Heart left ventricle (tissue), 16 donors: ENCODE data around the gene MILR1. TPM values are rescaled to one million over a fixed set of nuclear protein-coding genes. Genes with fewer than 3 reads are reported as not detected.
A peak's percentile ranks its signal among the peaks of the same experiment; 100 is the strongest.
"Not testable (repeated sequence)": the region's sequence is repeated elsewhere in the genome, so short reads cannot be mapped to it uniquely, and the experiment has no call there.

Experiments
- ATAC-seq, 4 donors: fragments of 200-7000 bp; cut with Tn5 transposase; one replicate each; pipeline ENCODE4 v1.9.1; 2020 to 2022; ENCODE audit warnings: moderate library complexity in 4 of 4, mild to moderate bottlenecking in 3 of 4, moderate number of reproducible peaks in 1 of 4
- DNase-seq, 5 donors: peaks; one replicate each; pipeline ENCODE4 v3.0.0-alpha.2; 2020
- H3K27ac ChIP-seq, 12 donors: fragments of 200-600 bp; sonication (generic) in 4 of 12; one replicate each; pipeline versions ENCODE4 v1.5.0 to v1.8.0; 2016 to 2022; ENCODE audit warnings: mild to moderate bottlenecking in 2 of 12
- H3K27me3 ChIP-seq, 9 donors: fragments of 200-600 bp; sonication (generic) in 2 of 9; one replicate each; pipeline versions ENCODE4 v1.5.1 to v1.8.0; 2016 to 2022; ENCODE audit warnings: mild to moderate bottlenecking in 3 of 9
- H3K36me3 ChIP-seq, 9 donors: fragments of 200-600 bp; sonication (generic) in 2 of 9; one replicate each; pipeline versions ENCODE4 v1.5.0 to v1.8.0; 2018 to 2022; ENCODE audit warnings: mild to moderate bottlenecking in 2 of 9
- H3K4me1 ChIP-seq, 12 donors: fragments of 200-600 bp; sonication (generic) in 4 of 12; one replicate each; pipeline versions ENCODE4 v1.5.0 to v1.8.0; 2016 to 2022; ENCODE audit warnings: mild to moderate bottlenecking in 3 of 12
- H3K4me3 ChIP-seq, 12 donors: fragments of 200-600 bp; sonication (generic) in 4 of 12; one replicate each; pipeline versions ENCODE4 v1.5.0 to v1.8.0; 2017 to 2022; ENCODE audit warnings: mild to moderate bottlenecking in 9 of 12, moderate library complexity in 4 of 12
- H3K9me3 ChIP-seq, 12 donors: fragments of 200-600 bp; sonication (generic) in 4 of 12; one replicate each; pipeline versions ENCODE4 v1.5.0 to v1.8.0; 2016 to 2022; ENCODE audit warnings: mild to moderate bottlenecking in 1 of 12
- POLR2A ChIP-seq, 2 donors: fragments of 450-650 bp; IDR thresholded peaks; one replicate each; pipeline ENCODE4 v1.6.1; 2017; ENCODE audit warnings: antibody characterized with exemption in 2 of 2, mild to moderate bottlenecking in 2 of 2, moderate library complexity in 2 of 2
- WGBS, 4 donors: extraction: QIAGEN DNeasy Blood & Tissue Kit in 2 of 4; methylation state at CpG; one replicate each; pipeline versions ENCODE4 v1.1.5 to v1.1.7; 2013 to 2018; 5-methylcytosine and 5-hydroxymethylcytosine counted together
- intact Hi-C, 10 donors: fragments of 100-400 bp; cut with DNase I; formaldehyde crosslinking; loops; one replicate each; pipeline versions ENCODE4 v1.11.1 to v1.14.2; 2022
- polyA plus RNA-seq, 2 donors: library from polyadenylated mRNA; stranded (reverse); fragments of 200-250 nt; gene quantifications; one replicate each; pipeline ENCODE4 v1.2.3, GENCODE V29; 2013
- total RNA-seq, 9 donors: library from RNA; depleted of rRNA in 2 of 9; stranded (reverse); fragments of >200 nt in 2 of 9; fragmentation: NEBNext Ultra II Directional in 3 of 9; extraction: Animal tissue kit (Norgen Biotek cat#: 25700) in 3 of 9; gene quantifications; one replicate each; pipeline versions ENCODE4 v1.1.0 to v1.2.4, GENCODE V29; 2016 to 2023
- TF ChIP-seq, protein P1 (sequence below), 12 donors: fragments of 200-600 bp; sonication (generic) in 4 of 12; IDR thresholded peaks; one replicate each; pipeline versions ENCODE4 v1.5.0 to v1.8.0; 2018 to 2022; ENCODE audit warnings: antibody characterized with exemption in 12 of 12, mild to moderate bottlenecking in 5 of 12
- donor health status: ischemic (EF 13 %, LVEDD 7.1; RV severe dilation, severe dysfunction).
- donor health status: healthy with polysubstance abuse.
- donor health status: DM: no; HTN: yes; CAD: no.
- donor health status: DM: no; HTN: no; CAD: no.
- donor health status: ischemic (EF 25% LVEDD 6.9; RV normal size, moderate dysfunction).
- donor health status: ischemic (EF 25% LVEDD 5.7; RV mildly dilated, moderate dysfunction).
- donor health status: healthy.
- donor health status: DM: yes; HTN: yes; CAD: no.
- donor health status: ischemic (EF 35%, LVEDD 5.7; RV mildly dilated, moderate dysfunction).
- donor health status: nonischemic (EF 11% LVEDD 7.7; RV severe dilation, severe dysfunction).
- donor health status: DM: yes; HTN: yes; CAD: no.
- donor health status: PGD.
- donor health status: ischemic (EF 29% LVEDD 5.4; RV normal size, mild dysfunction).
- donor health status: nonischemic (EF 23%, LVEDD 6.1; RV moderate dilation, normal function).

Gene MILR1
- total and polyA plus RNA-seq, 11 donors: 0.95 to 23.0 (median 2.1) TPM

DNA sequence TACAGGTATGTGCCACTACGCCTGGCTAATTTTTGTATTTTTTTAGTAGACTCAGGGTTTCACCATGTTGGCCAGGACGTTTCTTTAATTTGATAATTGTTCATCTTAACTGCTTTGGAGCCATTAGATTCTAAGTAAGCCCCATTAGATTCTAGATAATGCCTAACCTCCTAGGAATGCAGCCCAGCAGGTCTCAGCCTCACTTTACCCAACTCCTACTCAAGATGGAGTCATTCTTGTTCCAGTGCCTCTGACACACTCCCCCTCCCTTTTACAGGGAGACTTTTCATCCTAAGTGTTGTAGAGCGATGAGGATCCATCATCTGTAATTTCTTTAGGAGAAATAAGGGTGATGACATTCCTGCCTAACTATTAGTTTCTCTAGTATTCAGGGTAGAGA, 23.7 kb upstream of the MILR1 start:
- no peak for DNase-seq
- no peak overlapping the region for H3K27ac ChIP-seq
- no peaks in the 10 kb centered on the region for H3K36me3 ChIP-seq
- no peak for TF ChIP-seq POLR2A (IDR thresholded peaks at IDR 0.05)
- TF ChIP-seq, protein P1, sequence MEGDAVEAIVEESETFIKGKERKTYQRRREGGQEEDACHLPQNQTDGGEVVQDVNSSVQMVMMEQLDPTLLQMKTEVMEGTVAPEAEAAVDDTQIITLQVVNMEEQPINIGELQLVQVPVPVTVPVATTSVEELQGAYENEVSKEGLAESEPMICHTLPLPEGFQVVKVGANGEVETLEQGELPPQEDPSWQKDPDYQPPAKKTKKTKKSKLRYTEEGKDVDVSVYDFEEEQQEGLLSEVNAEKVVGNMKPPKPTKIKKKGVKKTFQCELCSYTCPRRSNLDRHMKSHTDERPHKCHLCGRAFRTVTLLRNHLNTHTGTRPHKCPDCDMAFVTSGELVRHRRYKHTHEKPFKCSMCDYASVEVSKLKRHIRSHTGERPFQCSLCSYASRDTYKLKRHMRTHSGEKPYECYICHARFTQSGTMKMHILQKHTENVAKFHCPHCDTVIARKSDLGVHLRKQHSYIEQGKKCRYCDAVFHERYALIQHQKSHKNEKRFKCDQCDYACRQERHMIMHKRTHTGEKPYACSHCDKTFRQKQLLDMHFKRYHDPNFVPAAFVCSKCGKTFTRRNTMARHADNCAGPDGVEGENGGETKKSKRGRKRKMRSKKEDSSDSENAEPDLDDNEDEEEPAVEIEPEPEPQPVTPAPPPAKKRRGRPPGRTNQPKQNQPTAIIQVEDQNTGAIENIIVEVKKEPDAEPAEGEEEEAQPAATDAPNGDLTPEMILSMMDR (IDR thresholded peaks at IDR 0.05): no peak
- no peak overlapping the region for H3K4me3 ChIP-seq
- WGBS, 4 donors: 89 to 94% (median 91%) methylated on average over 3 of the region's 3 CpGs
- peaks cover 0 to 7% (median 0%) of the 10 kb centered on the region in 12 donors for H3K4me1 ChIP-seq
- intact Hi-C loops: loop anchor here in 4 of 10 donors (5.0 to 10.0 kb wide), 4 partner anchors 52 to 230 kb away; no protein-coding TSS in a partner anchor
- ATAC-seq: no peak
- peaks cover 0 to 4% (median 0%) of the 10 kb centered on the region in 9 donors for H3K27me3 ChIP-seq
- no peaks in the 10 kb centered on the region for H3K9me3 ChIP-seq

GRCh38 chr17:64426596-64426995, 22.3 kb upstream of the MILR1 start:
- Histone ChIP-seq H3K36me3 (no peaks in the 10 kb centered on the region), H3K9me3 (no peaks in the 10 kb centered on the region), H3K27me3 (peaks cover 0 to 8% (median 0%) of the 10 kb centered on the region in 9 donors), H3K27ac (no peak overlapping the region), H3K4me3 (no peak overlapping the region), H3K4me1 (no peaks in the 10 kb centered on the region)
- ATAC-seq (no peak), DNase-seq (no peak)
- intact Hi-C loops: loop anchor here in 4 of 10 donors (5.0 to 10.0 kb wide), 4 partner anchors 51 to 228 kb away; no protein-coding TSS in a partner anchor
- TF ChIP-seq, protein P1 (IDR thresholded peaks at IDR 0.05): no peak
- no peak for TF ChIP-seq POLR2A (IDR thresholded peaks at IDR 0.05)

- Histone ChIP-seq H3K4me3 (no peak overlapping the region), H3K9me3 (no peaks in the 10 kb centered on the region), H3K4me1 (no peaks in the 10 kb centered on the region), H3K36me3 (no peaks in the 10 kb centered on the region), H3K27me3 (peaks cover 0 to 8% (median 0%) of the 10 kb centered on the region in 9 donors), H3K27ac (no peak overlapping the region)
- intact Hi-C loops: loop anchor here in 4 of 10 donors (5.0 to 10.0 kb wide), 4 partner anchors 49 to 226 kb away; no protein-coding TSS in a partner anchor
- no peak for DNase-seq
- 87 to 95% (median 92%) methylated on average over 1 of the region's 1 CpG for WGBS, 4 donors
- TF ChIP-seq POLR2A (IDR thresholded peaks at IDR 0.05): no peak
- TF ChIP-seq, protein P1 (IDR thresholded peaks at IDR 0.05): no peak
- ATAC-seq: no peak
Observed at GRCh38 chr17:64428406-64428805, 20.5 kb upstream of the MILR1 start.

DNA sequence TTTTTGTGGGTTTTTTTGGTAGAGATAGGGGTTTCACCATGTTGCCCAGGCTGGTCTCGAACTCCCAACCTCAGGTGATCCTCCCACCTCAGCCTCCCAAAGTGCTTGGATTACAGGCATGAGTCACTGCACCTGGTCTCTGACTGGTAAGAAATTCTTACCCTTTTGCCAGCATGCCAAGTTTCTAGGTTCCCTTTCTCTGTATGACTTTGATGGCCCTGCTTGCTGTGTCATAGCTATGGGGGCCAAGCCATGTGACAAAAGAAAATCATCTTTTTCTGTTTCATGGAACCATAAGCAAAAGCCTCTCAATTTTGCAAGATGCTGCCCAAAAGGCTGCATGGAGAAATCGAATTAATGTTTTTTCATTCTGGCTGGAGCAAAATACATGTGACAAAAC, 18.9 kb upstream of the MILR1 start:
- not testable (repeated sequence) for H3K4me1 ChIP-seq, H3K4me3 ChIP-seq, DNase-seq, H3K27ac ChIP-seq, ATAC-seq, H3K27me3 ChIP-seq, H3K36me3 ChIP-seq, H3K9me3 ChIP-seq
- intact Hi-C loops: loop anchor here in 2 of 10 donors (5.0 to 10.0 kb wide), 2 partner anchors 42 to 215 kb away; no protein-coding TSS in a partner anchor
- WGBS, 4 donors: 84 to 97% (median 90%) methylated on average over 2 of the region's 2 CpGs

- no peak for ATAC-seq
- DNase-seq: no peak
- TF ChIP-seq POLR2A (IDR thresholded peaks at IDR 0.05): no peak
- 86 to 89% (median 87%) methylated on average over 6 of the region's 6 CpGs for WGBS, 4 donors
- intact Hi-C loops: loop anchor here in 2 of 10 donors (5.0 to 10.0 kb wide), 2 partner anchors 41 to 213 kb away; no protein-coding TSS in a partner anchor
- Histone ChIP-seq H3K9me3 (no peaks in the 10 kb centered on the region), H3K36me3 (no peaks in the 10 kb centered on the region), H3K27me3 (peaks cover 0 to 8% (median 0%) of the 10 kb centered on the region in 9 donors), H3K4me3 (peak overlapping the region in 1 of 12 donors; percentile 18), H3K27ac (no peak overlapping the region), H3K4me1 (no peaks in the 10 kb centered on the region)
Observed at GRCh38 chr17:64431534-64431933, 17.4 kb upstream of the MILR1 start.
